ENCODE data around the gene EFCAB6.

Gene EFCAB6

GRCh38 chr22:43652845-43653244 is 159.3 kb downstream of the EFCAB6 start:
- in situ Hi-C loops (cut with HindIII; ENCODE audit: low sequenced_read_pairs): no loop called here
- DNase-seq (ENCODE audit: low read depth): no peak
- TF ChIP-seq, protein P1, sequence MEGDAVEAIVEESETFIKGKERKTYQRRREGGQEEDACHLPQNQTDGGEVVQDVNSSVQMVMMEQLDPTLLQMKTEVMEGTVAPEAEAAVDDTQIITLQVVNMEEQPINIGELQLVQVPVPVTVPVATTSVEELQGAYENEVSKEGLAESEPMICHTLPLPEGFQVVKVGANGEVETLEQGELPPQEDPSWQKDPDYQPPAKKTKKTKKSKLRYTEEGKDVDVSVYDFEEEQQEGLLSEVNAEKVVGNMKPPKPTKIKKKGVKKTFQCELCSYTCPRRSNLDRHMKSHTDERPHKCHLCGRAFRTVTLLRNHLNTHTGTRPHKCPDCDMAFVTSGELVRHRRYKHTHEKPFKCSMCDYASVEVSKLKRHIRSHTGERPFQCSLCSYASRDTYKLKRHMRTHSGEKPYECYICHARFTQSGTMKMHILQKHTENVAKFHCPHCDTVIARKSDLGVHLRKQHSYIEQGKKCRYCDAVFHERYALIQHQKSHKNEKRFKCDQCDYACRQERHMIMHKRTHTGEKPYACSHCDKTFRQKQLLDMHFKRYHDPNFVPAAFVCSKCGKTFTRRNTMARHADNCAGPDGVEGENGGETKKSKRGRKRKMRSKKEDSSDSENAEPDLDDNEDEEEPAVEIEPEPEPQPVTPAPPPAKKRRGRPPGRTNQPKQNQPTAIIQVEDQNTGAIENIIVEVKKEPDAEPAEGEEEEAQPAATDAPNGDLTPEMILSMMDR (IDR thresholded peaks at IDR 0.05; ENCODE audit: low read depth, low read length, missing control alignments): no peak
- H3K4me3 ChIP-seq (ENCODE audit: low read depth, low read length): no peak overlapping the region

GRCh38 chr22:43643387-43643786 is 168.7 kb downstream of the EFCAB6 start:
- H3K4me3 ChIP-seq (ENCODE audit: low read depth, low read length): no peak overlapping the region
- no peak for DNase-seq (ENCODE audit: low read depth)
- in situ Hi-C loops (cut with HindIII; ENCODE audit: low sequenced_read_pairs): no loop called here
- TF ChIP-seq, protein P1 (IDR thresholded peaks at IDR 0.05; ENCODE audit: low read depth, low read length, missing control alignments): no peak

- no peak overlapping the region for H3K4me3 ChIP-seq (ENCODE audit: low read depth, low read length)
- TF ChIP-seq, protein P1 (IDR thresholded peaks at IDR 0.05; ENCODE audit: low read depth, low read length, missing control alignments): no peak
- in situ Hi-C loops (cut with HindIII; ENCODE audit: low sequenced_read_pairs): no loop called here
- DNase-seq (ENCODE audit: low read depth): no peak
Measured at GRCh38 chr22:43642319-43643206, 169.5 kb downstream of the EFCAB6 start.

GRCh38 chr22:43639228-43639948 is 172.7 kb downstream of the EFCAB6 start:
- no peak for DNase-seq (ENCODE audit: low read depth)
- TF ChIP-seq, protein P1 (IDR thresholded peaks at IDR 0.05; ENCODE audit: low read depth, low read length, missing control alignments): no peak
- in situ Hi-C loops (cut with HindIII; ENCODE audit: low sequenced_read_pairs): no loop called here
- H3K4me3 ChIP-seq (ENCODE audit: low read depth, low read length): no peak overlapping the region

- TF ChIP-seq, protein P1 (IDR thresholded peaks at IDR 0.05; ENCODE audit: low read depth, low read length, missing control alignments): no peak
- H3K4me3 ChIP-seq (ENCODE audit: low read depth, low read length): no peak overlapping the region
- in situ Hi-C loops (cut with HindIII; ENCODE audit: low sequenced_read_pairs): no loop called here
- no peak for DNase-seq (ENCODE audit: low read depth)
Measured at GRCh38 chr22:43637275-43638260, 174.5 kb downstream of the EFCAB6 start.

GRCh38 chr22:43636086-43636485 is 176.0 kb downstream of the EFCAB6 start:
- no peak for DNase-seq (ENCODE audit: low read depth)
- TF ChIP-seq, protein P1 (IDR thresholded peaks at IDR 0.05; ENCODE audit: low read depth, low read length, missing control alignments): no peak
- in situ Hi-C loops (cut with HindIII; ENCODE audit: low sequenced_read_pairs): no loop called here
- no peak overlapping the region for H3K4me3 ChIP-seq (ENCODE audit: low read depth, low read length)

All from astrocyte of the cerebellum (primary cell).